DND-41 (cell line): ENCODE data around the gene FAM151A.

Experiments used
- EZH2 ChIP-seq: IDR thresholded peaks from 3 replicates; pipeline ENCODE4 v1.6.1; 2012; ENCODE audit warnings: borderline replicate concordance, low read depth, mild to moderate bottlenecking, moderate library complexity, low read length, inconsistent platforms; ENCODE audit not compliant: severe bottlenecking
- TF ChIP-seq, protein P1 (sequence below): IDR thresholded peaks from 2 replicates; pipeline ENCODE4 v1.5.1; 2012; ENCODE audit warnings: borderline replicate concordance, low read length, moderate library complexity, mild to moderate bottlenecking; ENCODE audit not compliant: poor library complexity, severe bottlenecking; ENCODE audit errors: extremely low read depth

DNA sequence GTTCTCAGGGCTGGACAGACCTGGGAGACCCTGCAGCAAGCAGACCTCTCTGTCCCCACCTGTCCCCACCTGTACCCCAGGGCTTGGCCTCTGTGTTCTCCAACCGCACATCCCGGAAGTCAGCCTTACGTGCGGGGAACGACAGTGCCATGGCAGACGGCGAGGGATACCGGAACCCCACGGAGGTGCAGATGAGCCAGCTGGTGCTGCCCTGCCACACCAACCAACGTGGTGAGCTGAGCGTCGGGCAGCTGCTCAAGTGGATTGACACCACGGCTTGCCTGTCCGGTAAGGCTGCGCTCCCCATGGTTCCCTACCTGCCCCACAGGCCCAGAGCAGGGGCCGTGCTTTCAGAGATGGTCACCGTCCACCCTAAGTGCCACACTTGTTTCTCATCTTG lies 38.8 kb downstream of the FAM151A start:
- TF ChIP-seq, protein P1, sequence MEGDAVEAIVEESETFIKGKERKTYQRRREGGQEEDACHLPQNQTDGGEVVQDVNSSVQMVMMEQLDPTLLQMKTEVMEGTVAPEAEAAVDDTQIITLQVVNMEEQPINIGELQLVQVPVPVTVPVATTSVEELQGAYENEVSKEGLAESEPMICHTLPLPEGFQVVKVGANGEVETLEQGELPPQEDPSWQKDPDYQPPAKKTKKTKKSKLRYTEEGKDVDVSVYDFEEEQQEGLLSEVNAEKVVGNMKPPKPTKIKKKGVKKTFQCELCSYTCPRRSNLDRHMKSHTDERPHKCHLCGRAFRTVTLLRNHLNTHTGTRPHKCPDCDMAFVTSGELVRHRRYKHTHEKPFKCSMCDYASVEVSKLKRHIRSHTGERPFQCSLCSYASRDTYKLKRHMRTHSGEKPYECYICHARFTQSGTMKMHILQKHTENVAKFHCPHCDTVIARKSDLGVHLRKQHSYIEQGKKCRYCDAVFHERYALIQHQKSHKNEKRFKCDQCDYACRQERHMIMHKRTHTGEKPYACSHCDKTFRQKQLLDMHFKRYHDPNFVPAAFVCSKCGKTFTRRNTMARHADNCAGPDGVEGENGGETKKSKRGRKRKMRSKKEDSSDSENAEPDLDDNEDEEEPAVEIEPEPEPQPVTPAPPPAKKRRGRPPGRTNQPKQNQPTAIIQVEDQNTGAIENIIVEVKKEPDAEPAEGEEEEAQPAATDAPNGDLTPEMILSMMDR = no peak
- no peak for TF ChIP-seq EZH2
